ENCODE measurements around the gene DDX39B. TPM values are rescaled to one million over a fixed set of nuclear protein-coding genes. Genes with fewer than 3 reads are reported as not detected.

Gene DDX39B
- total and polyA plus RNA-seq, 2 donors (not counting 3 experiments of a cell fraction or from before 2014, with no cell fraction given) = 453 to 766 TPM

DNA sequence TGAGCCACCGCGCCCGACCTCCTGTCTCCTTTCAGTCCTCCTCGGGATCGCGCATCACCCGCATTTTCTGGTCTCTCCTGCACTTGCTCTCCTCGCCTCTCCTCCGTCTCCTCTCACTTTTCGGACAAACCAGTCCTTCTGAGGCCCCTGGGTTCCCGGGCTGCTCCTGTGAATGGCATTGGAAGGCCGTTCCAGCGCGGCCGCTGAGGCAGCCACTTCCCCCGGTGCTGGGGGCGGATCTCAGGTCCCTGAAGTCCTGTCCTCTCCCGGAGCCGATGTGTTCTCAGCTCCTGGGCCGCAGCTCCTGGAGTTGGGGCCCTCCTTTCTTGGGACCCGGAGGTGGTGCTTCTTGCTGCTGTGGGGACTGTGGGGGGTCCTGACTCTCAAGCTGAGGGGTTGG, 43.1 kb downstream of the DDX39B start:
- CTCF ChIA-PET = interaction anchor here (1.1 to 3.0 kb wide), 2 partner anchors 19 to 43 kb away, joined by 4 to 13 read pairs; partner anchors contain the start of gene DDX39B
- peak overlapping the region; percentile 44 for H3K9ac ChIP-seq (replicated peaks; ENCODE audit: extremely low read depth, insufficient read depth, low read length)

More for the DNA sequence above, 43.1 kb downstream of the DDX39B start:
- H3K79me2 ChIP-seq (ENCODE audit: control insufficient read depth, insufficient read depth, low read length) = peaks cover 75% of the 10 kb centered on the region
- no peaks in the 10 kb centered on the region for H3K36me3 ChIP-seq (ENCODE audit: control insufficient read depth in 2 of 2, extremely low read depth in 1 of 2, insufficient read depth in 2 of 2, low read length in 2 of 2)
- TF ChIP-seq JUN (IDR thresholded peaks at IDR 0.05; ENCODE audit: borderline replicate concordance, insufficient read depth, insufficient read length, low read depth) = no peak
- TF ChIP-seq, protein P1, sequence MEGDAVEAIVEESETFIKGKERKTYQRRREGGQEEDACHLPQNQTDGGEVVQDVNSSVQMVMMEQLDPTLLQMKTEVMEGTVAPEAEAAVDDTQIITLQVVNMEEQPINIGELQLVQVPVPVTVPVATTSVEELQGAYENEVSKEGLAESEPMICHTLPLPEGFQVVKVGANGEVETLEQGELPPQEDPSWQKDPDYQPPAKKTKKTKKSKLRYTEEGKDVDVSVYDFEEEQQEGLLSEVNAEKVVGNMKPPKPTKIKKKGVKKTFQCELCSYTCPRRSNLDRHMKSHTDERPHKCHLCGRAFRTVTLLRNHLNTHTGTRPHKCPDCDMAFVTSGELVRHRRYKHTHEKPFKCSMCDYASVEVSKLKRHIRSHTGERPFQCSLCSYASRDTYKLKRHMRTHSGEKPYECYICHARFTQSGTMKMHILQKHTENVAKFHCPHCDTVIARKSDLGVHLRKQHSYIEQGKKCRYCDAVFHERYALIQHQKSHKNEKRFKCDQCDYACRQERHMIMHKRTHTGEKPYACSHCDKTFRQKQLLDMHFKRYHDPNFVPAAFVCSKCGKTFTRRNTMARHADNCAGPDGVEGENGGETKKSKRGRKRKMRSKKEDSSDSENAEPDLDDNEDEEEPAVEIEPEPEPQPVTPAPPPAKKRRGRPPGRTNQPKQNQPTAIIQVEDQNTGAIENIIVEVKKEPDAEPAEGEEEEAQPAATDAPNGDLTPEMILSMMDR (IDR thresholded peaks at IDR 0.05; ENCODE audit: extremely low read depth in 1 of 2, insufficient read depth in 1 of 2, low read depth in 1 of 2, low read length in 2 of 2) = no peak
- TF ChIP-seq POLR2A (IDR thresholded peaks at IDR 0.05; ENCODE audit: low read depth, low read length) = no peak
- no peak for TF ChIP-seq EZH2 (IDR thresholded peaks at IDR 0.05; ENCODE audit: borderline replicate concordance, low read depth, low read length, severe bottlenecking)
- no peak for TF ChIP-seq MYC (IDR thresholded peaks at IDR 0.05; ENCODE audit: low read depth, low read length)
- TF ChIP-seq, protein P2, sequence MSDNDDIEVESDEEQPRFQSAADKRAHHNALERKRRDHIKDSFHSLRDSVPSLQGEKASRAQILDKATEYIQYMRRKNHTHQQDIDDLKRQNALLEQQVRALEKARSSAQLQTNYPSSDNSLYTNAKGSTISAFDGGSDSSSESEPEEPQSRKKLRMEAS (IDR thresholded peaks at IDR 0.05; ENCODE audit: insufficient read depth, insufficient read length) = no peak
- dilution Hi-C loops (cut with MboI; ENCODE audit: extremely low pct_ligation_motif_present, low sequenced_read_pairs) (no loop called here), intact Hi-C loops (cut with micrococcal nuclease) (no loop called here)
- no peaks in the 10 kb centered on the region for H3K9me3 ChIP-seq (replicated peaks; ENCODE audit: control insufficient read depth, insufficient read depth, low read length)
- no TSS peak for BruUV-seq (replicated peaks)
- peak; percentile 16 for DNase-seq (ENCODE audit: low read depth, low spot score)
- peak overlapping the region; percentile 34 for H3K4me2 ChIP-seq (ENCODE audit: insufficient read depth, low read length)
- H3K27me3 ChIP-seq (ENCODE audit: control insufficient read depth in 2 of 2, insufficient read depth in 2 of 2, low read length in 2 of 2) = no peaks in the 10 kb centered on the region
- peak overlapping the region in 2 of 3 experiments; percentile 42 to 47 for H3K4me3 ChIP-seq (replicated peaks in 1 of 3; ENCODE audit: insufficient read depth in 1 of 3, low read depth in 1 of 3, low read length in 3 of 3)
- peaks cover 11% of the 10 kb centered on the region for H3K4me1 ChIP-seq (ENCODE audit: control insufficient read depth, extremely low read depth, insufficient read depth, low read length)
- POLR2A ChIA-PET = interaction anchor here (0.8 kb wide), 1 partner anchor 43 kb away, joined by 3 read pairs; the partner anchor contains the start of gene DDX39B
- no peaks in the 10 kb centered on the region for H4K20me1 ChIP-seq (replicated peaks; ENCODE audit: control insufficient read depth, extremely low read depth, insufficient read depth, low read length)
- H2AFZ ChIP-seq (ENCODE audit: low read depth, low read length) = peak overlapping the region; percentile 26
- no peak for FAIRE-seq
- no peaks in the 10 kb centered on the region for H3K9me1 ChIP-seq (replicated peaks; ENCODE audit: control insufficient read depth, extremely low read depth, insufficient read depth, low read length)
- no peak overlapping the region for H3K27ac ChIP-seq (ENCODE audit: insufficient read depth, low read depth, low read length)

Measured in endothelial cell of umbilical vein (primary cell).